Activated CD8-positive, alpha-beta memory T cell treated with anti-CD3 and anti-CD28 coated beads, Interleukin-2, amount 50 U/mL, for 1 hour (primary cell): ENCODE data around the gene ANKS1B.
"Not testable (repeated sequence)": the region's sequence is repeated elsewhere in the genome, so short reads cannot be mapped to it uniquely, and the experiment has no call there.

Experiments used
- DNase-seq: peaks from one replicate; pipeline ENCODE4 v3.0.0-alpha.2; 2020; ENCODE audit errors: extremely low read depth

The ANKS1B gene

GRCh38 chr12:99063182-99063581 lies 921.6 kb downstream of the ANKS1B start:
- DNase-seq = no peak

GRCh38 chr12:99059824-99060511 lies 924.8 kb downstream of the ANKS1B start:
- DNase-seq = no peak

DNA sequence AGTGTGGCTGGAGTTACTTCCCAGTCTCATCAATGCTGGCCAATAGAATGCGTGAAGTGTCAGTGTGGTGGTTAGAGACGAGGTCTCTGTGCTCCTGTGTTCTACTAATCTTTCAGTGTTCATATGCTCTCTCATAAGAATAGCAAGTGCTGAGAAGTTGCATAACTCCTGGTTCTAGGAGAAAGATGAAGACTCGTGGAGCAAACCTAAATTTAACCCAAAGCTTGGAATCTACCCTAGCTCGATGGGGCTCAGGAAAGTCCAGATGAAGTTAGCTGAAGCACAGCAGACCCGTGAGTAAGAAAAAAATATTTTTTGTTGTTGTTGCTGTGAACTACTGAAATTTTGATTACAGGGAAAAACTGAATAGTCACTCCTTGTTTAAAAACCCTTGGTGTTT lies 927.1 kb downstream of the ANKS1B start:
- no peak for DNase-seq

GRCh38 chr12:99056186-99056585 lies 928.5 kb downstream of the ANKS1B start:
- no peak for DNase-seq

DNA sequence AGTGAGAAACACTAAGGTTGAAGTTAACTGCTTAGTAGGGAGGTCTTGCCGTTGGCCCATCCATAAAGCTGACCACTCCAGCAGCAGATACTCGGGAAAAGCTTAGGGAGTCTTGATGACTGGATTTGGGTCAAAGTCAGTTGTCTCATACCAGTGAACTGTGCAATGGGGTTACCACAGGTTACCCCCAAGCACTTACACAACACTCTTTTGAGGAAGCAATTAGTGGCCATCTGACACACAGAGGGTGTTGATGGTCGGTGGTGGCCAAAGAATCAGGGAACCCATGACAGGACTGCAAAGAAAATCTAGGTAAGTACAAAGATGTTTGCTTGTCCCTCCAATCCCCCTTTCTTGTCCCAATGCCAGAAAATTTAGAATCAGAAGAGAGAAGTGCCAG lies 929.4 kb downstream of the ANKS1B start:
- DNase-seq = no peak

GRCh38 chr12:99054601-99055128 lies 930.1 kb downstream of the ANKS1B start:
- no peak for DNase-seq

GRCh38 chr12:99053616-99054362 lies 930.9 kb downstream of the ANKS1B start:
- DNase-seq = no peak

DNA sequence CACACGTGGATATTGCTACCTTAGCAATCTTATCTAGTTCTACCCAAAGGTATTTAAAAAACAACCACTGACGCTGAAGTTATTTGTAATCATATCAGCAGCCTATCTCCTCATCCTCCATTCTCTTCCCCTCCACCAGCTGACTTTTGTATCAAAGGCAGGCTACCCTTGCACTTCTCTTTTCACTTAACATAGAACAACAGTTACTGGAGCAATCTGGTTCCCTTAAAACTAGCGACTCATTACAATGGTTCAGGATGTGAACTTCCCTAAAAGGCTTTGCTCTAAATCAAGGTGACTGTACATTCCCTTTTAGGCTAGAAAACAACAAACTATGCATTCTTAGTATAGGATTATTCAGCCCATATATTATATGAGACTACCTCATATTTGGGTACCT lies 935.0 kb downstream of the ANKS1B start:
- no peak for DNase-seq

DNA sequence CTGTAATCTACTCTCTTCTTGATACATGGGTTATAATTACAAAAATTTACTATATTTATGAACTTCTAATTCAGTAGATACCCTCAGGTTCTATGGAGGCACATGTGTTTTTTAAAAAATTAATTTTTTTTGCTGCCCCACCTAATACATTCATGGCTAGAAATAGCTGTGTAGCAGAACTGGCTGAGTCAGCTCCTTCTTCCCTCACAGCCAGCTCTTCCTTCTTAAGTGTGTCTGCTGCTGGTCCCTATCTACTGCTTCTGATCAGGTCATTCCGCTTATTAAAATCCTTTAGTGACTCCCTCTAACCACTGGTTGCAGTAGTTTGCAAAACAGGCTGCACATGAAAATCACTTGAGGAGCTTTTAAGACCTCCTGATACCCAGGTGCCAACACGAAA lies 939.6 kb downstream of the ANKS1B start:
- DNase-seq = no peak

- no peak for DNase-seq
These were observed 941.3 kb downstream of the ANKS1B start for GRCh38 chr12:99043319-99043914.

DNA sequence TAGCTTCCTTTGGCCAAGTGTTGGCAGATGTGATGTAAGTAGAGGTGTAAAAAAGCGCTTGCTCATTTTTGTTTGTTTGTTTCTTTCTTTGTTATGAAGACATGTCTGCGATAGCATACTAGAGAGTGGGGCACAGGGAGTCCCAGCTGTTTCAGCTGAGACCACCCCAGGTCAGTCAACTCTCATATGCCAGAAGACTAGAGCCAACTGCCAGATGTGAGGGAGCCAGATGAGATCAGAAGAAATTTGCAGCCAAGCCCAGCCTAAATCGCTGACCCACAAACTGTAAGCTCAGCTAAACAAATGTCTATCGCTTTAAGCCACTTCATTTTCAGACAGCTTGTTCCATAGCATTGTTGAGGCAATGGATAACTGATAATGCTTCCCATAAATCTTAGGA lies 942.5 kb downstream of the ANKS1B start:
- DNase-seq = no peak

- no peak for DNase-seq
These were observed 945.2 kb downstream of the ANKS1B start for GRCh38 chr12:99039367-99040120.

GRCh38 chr12:99036566-99036965 lies 948.2 kb downstream of the ANKS1B start:
- no peak for DNase-seq

DNA sequence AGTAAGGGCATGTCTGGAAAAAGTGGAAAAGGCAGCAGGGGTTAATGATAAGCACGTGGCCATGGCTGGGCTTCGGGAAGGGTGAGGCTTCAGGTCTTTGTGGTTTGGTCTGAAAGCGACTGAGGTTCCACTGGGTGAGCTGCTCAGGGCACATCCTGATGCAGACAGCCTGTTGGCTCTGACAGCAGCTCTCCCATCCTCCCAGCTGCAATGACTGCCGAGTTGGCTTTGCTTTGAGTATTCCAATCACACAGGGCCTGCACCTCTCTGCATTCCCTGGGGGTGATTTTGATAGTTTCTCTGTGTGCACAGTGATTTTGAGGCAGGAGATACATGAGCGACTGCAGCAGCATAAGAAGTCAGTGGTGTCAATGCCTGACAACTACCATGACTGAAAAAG lies 948.9 kb downstream of the ANKS1B start:
- no peak for DNase-seq

DNA sequence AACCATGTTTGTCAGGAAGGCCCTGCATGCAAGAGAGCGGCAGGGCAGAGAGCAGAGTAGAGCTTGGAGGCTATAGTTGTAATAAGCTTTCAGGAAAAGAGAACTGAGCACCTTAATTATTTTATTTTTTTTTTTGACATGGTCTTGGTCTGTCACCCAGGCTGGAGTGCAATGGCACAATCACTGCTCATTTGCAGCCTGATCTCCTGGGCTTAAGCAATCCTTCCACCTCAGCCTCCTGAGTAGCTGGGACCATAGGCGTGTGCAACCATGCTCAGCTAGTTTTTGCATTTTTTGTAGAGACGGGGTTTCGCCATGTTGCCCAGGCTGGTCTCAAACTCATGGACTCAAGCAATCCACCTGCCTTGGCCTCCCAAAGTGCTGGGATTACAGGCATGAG lies 950.5 kb downstream of the ANKS1B start:
- not testable (repeated sequence) for DNase-seq

DNA sequence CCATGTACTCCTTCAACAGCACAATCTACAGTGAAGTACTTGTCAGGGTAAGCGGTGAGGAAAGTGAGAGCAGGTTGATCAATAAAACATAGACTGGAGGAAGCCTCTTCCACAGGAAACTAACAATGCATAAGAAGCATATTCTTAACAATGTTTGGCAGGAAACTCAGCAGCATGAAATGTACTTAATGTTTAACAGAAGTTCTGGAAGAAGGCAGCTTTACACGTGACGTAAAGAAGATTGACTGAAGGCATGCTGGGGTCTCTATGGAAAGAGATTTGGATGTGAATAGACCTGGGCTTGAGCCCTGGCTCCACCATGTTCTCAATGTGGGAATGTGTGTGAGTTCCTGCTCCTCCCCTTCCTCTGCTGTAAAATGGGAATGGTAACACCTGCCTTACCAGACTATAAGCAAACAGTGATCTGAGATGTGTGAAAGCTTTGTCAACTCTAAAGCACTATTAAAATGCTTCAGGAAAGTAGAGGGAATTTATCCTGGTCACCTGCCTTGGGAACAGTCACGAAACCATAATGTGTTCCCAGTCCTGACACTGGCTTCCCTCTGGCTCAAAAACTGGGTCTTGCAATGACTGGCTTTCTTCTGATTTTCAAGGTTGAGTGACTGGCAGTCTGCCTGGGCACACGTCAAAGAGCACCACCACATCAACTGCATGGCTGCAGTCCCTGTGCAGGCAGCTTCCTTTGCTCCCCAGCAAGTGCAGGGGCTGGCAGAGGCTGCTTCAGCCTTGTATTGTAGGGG lies 955.0 kb downstream of the ANKS1B start:
- DNase-seq = no peak

DNA sequence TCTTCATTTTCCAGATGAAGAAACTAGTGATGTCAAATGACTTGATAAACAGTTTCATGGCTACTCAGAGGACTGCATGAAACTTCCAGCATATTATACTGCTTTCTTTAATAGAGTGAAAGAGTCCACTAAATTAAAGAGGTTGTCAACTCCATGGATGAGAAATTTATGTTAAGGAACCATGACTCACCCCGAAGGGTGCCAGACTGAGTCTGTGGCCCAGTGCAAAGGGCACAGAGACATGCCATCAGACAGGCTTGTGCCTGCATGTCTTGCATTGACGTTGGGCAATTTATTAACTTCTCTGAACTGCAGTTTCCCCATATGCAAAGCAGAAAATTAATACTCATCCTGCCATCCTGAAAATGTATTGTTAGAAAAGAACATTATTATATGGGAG lies 957.3 kb downstream of the ANKS1B start:
- no peak for DNase-seq

- no peak for DNase-seq
These were observed 957.7 kb downstream of the ANKS1B start for GRCh38 chr12:99027055-99027393.

DNA sequence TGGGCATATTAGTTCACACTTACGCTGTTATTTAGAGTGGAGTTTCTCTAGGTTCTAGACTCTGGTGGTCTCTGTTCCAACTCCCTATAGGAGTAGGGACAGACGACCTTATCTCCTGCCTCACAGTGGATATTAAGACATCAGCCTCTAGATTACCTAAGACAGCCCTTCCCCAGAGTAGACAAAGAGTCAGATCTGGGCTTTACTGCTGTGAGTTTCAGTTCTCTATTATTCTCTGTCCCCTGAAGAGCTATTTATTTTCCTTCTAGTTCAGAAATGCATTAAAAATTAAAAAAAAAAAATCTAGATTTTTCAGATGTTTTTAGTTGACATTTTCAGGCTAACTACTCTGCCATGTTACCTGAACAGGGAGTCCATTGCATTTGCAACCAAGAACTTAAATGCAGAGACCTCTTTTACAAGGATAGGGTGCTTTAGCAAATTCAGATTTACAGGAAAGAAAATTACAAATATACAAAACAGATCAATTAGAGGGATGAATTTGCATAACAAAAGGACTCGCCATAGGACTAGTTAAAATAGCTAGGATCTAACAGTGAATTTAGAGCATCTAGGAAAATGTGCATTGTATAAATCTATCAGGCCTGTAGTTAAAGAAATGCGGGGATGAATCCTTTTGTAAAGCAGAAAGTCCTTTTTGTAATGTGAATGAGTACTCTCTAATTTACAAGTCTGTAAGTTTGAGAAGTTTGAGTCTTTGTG lies 958.2 kb downstream of the ANKS1B start:
- no peak for DNase-seq

DNA sequence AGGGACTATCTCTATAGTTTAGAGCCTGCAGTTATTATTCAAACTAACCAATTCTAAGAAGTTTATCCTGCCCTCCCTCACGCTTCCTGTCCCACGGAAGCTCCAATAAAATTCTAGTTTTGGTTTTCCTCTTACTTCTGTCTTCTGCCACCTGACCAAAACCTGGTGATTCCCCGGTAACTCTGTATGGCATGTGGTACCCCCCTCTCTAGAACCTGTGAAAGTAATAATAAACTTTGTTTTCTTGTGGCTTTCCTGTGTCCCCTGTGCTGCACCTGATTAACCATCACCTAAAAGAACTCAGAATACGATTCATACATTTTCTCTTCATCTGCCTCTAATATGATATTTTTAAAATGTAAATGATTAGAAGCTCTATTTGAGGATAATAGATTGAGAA lies 959.9 kb downstream of the ANKS1B start:
- no peak for DNase-seq

GRCh38 chr12:99024191-99024590 lies 960.5 kb downstream of the ANKS1B start:
- DNase-seq = no peak
